Gastroesophageal sphincter (tissue), 3 donors: ENCODE data around the gene TMEM86A.

Source experiments
- EP300 ChIP-seq: sonication (generic); formaldehyde crosslinking; IDR thresholded peaks from one replicate; pipeline ENCODE4 v1.6.1; 2017; ENCODE audit warnings: antibody characterized with exemption, mild to moderate bottlenecking
- POLR2A ChIP-seq, 2 donors: fragments of 450-650 bp; IDR thresholded peaks; one replicate each; pipeline ENCODE4 v1.6.1; 2017; ENCODE audit warnings: antibody characterized with exemption in 2 of 2, mild to moderate bottlenecking in 2 of 2, moderate library complexity in 1 of 2
- POLR2AphosphoS5 ChIP-seq: sonication (generic); formaldehyde crosslinking; IDR thresholded peaks from one replicate; pipeline ENCODE4 v1.6.1; 2017; ENCODE audit warnings: antibody characterized with exemption
- TF ChIP-seq, protein P1 (sequence below), 4 experiments: fragments of 200-600 bp in 2 of 4; fragments of 450-650 bp in 2 of 4; sonication (generic) in 1 of 4; IDR thresholded peaks; one replicate each; pipeline ENCODE4 v1.5.1; 2017 to 2019; ENCODE audit warnings: antibody characterized with exemption in 4 of 4, mild to moderate bottlenecking in 2 of 4, moderate library complexity in 2 of 4

DNA sequence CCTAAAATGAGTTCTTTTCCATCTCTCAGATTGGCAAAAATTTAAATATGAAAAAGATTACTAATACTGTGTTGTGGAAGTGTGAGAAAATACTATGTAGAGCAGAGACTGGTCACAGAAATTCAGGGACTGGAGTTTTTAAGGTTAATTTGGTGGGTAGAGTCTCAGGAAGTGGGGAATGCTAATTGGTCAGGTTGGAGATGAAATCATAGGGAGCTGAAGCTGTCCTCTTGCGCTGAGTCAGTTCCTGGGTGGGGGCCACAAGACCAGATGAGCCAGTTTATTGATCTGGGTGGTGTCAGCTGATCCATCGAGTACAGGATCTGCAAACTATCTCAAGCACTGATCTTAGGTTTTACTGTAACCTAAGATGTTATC is 29.4 kb upstream of the TMEM86A start:
- TF ChIP-seq, protein P1, sequence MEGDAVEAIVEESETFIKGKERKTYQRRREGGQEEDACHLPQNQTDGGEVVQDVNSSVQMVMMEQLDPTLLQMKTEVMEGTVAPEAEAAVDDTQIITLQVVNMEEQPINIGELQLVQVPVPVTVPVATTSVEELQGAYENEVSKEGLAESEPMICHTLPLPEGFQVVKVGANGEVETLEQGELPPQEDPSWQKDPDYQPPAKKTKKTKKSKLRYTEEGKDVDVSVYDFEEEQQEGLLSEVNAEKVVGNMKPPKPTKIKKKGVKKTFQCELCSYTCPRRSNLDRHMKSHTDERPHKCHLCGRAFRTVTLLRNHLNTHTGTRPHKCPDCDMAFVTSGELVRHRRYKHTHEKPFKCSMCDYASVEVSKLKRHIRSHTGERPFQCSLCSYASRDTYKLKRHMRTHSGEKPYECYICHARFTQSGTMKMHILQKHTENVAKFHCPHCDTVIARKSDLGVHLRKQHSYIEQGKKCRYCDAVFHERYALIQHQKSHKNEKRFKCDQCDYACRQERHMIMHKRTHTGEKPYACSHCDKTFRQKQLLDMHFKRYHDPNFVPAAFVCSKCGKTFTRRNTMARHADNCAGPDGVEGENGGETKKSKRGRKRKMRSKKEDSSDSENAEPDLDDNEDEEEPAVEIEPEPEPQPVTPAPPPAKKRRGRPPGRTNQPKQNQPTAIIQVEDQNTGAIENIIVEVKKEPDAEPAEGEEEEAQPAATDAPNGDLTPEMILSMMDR (IDR thresholded peaks at IDR 0.05) = no peak
- TF ChIP-seq EP300 = no peak
- TF ChIP-seq POLR2A (IDR thresholded peaks at IDR 0.05) = no peak
- TF ChIP-seq POLR2AphosphoS5 = no peak
